ENCODE measurements around the gene MAP1LC3B. TPM values are rescaled to one million over a fixed set of nuclear protein-coding genes. Genes with fewer than 3 reads are reported as not detected.

Gene MAP1LC3B
- total RNA-seq, 1 experiment from 2014 or later = 74.7 TPM

DNA sequence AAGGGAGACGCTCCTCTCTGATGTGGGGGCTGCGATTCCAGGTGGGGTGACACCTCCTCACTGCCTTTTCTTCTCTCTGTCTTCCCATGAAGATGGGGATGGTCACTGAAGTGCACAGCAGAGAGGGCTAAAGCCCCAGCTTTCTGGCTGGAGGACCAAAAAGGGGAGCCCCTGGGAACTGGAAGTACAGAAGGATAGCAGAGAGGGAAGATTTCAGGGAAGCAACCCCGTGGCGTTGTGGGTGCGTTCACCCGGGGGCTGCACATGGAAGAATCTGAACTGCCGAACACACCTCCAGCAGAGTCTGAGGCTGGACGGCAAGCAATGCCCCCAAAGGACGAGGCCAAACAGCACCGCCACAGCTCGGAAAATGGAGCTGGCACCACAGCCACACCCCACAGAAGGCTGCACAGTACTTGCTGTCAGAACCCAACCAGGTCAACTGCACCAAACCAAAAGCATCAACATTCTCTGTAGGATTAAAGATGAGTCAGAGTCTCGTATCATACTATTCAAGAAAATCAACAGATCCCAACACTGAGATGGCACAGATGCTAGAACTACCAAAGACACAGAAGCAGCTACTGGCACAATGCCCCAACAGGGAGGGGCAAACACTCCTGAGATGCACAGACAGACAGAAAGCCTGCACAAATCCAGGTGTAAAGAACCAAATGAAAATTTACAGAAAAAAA lies 49.9 kb downstream of the MAP1LC3B start:
- no peak for TF ChIP-seq EZH2 (IDR thresholded peaks at IDR 0.05; ENCODE audit: borderline replicate concordance, low read depth, low read length, poor library complexity, severe bottlenecking)
- TF ChIP-seq, protein P1, sequence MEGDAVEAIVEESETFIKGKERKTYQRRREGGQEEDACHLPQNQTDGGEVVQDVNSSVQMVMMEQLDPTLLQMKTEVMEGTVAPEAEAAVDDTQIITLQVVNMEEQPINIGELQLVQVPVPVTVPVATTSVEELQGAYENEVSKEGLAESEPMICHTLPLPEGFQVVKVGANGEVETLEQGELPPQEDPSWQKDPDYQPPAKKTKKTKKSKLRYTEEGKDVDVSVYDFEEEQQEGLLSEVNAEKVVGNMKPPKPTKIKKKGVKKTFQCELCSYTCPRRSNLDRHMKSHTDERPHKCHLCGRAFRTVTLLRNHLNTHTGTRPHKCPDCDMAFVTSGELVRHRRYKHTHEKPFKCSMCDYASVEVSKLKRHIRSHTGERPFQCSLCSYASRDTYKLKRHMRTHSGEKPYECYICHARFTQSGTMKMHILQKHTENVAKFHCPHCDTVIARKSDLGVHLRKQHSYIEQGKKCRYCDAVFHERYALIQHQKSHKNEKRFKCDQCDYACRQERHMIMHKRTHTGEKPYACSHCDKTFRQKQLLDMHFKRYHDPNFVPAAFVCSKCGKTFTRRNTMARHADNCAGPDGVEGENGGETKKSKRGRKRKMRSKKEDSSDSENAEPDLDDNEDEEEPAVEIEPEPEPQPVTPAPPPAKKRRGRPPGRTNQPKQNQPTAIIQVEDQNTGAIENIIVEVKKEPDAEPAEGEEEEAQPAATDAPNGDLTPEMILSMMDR (conservative IDR thresholded peaks at IDR 0.05; ENCODE audit: low read depth, low read length) = no peak
- no peaks in the 10 kb centered on the region for H3K4me1 ChIP-seq (ENCODE audit: insufficient read depth, low read length, poor library complexity, severe bottlenecking)

DNA sequence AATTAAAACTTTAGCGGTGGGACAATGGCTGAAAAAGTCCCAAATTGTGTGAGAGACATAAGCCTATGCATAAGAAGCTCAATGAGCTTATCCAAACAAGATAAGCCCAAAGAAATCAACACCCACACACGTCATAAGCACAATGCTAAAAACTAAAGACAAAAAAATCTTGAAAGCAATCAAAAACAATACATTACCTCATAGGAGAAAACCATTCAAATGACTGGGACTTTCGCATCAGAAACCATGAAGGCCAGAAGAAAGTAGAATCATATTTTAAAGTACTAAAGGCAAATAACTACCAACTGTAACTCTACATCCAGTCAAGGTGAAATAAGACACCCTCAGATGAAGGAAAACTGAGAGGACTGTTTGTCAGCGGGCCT lies 50.4 kb downstream of the MAP1LC3B start:
- H3K4me3 ChIP-seq (ENCODE audit: low read depth, low read length, poor library complexity, severe bottlenecking) = no peak overlapping the region
- no peaks in the 10 kb centered on the region for H3K4me1 ChIP-seq (ENCODE audit: insufficient read depth, low read length, poor library complexity, severe bottlenecking)
- TF ChIP-seq, protein P1 (conservative IDR thresholded peaks at IDR 0.05; ENCODE audit: low read depth, low read length) = no peak
- TF ChIP-seq EZH2 (IDR thresholded peaks at IDR 0.05; ENCODE audit: borderline replicate concordance, low read depth, low read length, poor library complexity, severe bottlenecking) = no peak
- H3K27ac ChIP-seq (ENCODE audit: low read depth, low read length, poor library complexity, severe bottlenecking) = no peak overlapping the region
- H3K36me3 ChIP-seq (ENCODE audit: insufficient read depth, low read length, poor library complexity, severe bottlenecking) = peaks cover 25% of the 10 kb centered on the region
- POLR2A ChIA-PET (ENCODE audit: low non-redundant PET) = no interaction called here
- intact Hi-C loops (cut with micrococcal nuclease; ENCODE audit: unreplicated experiment) = no loop called here
- H3K27me3 ChIP-seq (replicated peaks; ENCODE audit: insufficient read depth, low read depth, low read length, poor library complexity) = no peaks in the 10 kb centered on the region
- CTCF ChIA-PET = no interaction called here
- no peak for DNase-seq (ENCODE audit: low spot score)
- BruUV-seq (replicated peaks) = no TSS peak
- H3K9me3 ChIP-seq (ENCODE audit: low read depth, low read length, poor library complexity, severe bottlenecking) = no peaks in the 10 kb centered on the region

More for the DNA sequence above, 49.9 kb downstream of the MAP1LC3B start:
- BruUV-seq (replicated peaks) = no TSS peak
- DNase-seq (ENCODE audit: low spot score) = peak; percentile 36
- ChIA-PET CTCF (no interaction called here), POLR2A (ENCODE audit: low non-redundant PET) (no interaction called here)
- Histone ChIP-seq H3K9me3 (ENCODE audit: low read depth, low read length, poor library complexity, severe bottlenecking) (no peaks in the 10 kb centered on the region), H3K36me3 (ENCODE audit: insufficient read depth, low read length, poor library complexity, severe bottlenecking) (peaks cover 20% of the 10 kb centered on the region), H3K4me3 (ENCODE audit: low read depth, low read length, poor library complexity, severe bottlenecking) (no peak overlapping the region), H3K27ac (ENCODE audit: low read depth, low read length, poor library complexity, severe bottlenecking) (no peak overlapping the region), H3K27me3 (replicated peaks; ENCODE audit: insufficient read depth, low read depth, low read length, poor library complexity) (no peaks in the 10 kb centered on the region)
- intact Hi-C loops (cut with micrococcal nuclease; ENCODE audit: unreplicated experiment) = no loop called here

DNA sequence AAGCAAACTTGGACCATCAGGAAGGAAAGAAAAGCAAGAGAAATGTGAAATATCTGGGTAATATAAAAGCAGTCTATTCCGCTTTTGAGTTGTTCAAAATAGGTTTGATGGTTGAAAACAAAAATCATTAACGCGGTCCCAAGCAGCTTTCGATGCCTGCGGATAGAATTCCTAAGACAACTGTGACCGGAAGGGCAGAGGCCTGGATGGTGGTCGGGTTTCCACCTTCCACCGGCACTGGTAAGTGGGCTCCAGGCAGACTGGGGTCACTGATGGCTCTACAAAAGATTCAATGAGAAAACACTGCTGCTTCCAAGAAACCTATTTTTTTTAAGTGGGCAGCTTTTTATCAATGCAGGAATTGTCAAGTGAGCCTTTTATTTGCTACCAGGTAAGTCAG lies 50.9 kb downstream of the MAP1LC3B start:
- Histone ChIP-seq H3K4me1 (ENCODE audit: insufficient read depth, low read length, poor library complexity, severe bottlenecking) (no peaks in the 10 kb centered on the region), H3K27me3 (replicated peaks; ENCODE audit: insufficient read depth, low read depth, low read length, poor library complexity) (no peaks in the 10 kb centered on the region), H3K4me3 (ENCODE audit: low read depth, low read length, poor library complexity, severe bottlenecking) (no peak overlapping the region), H3K9me3 (ENCODE audit: low read depth, low read length, poor library complexity, severe bottlenecking) (no peaks in the 10 kb centered on the region), H3K36me3 (ENCODE audit: insufficient read depth, low read length, poor library complexity, severe bottlenecking) (peaks cover 28% of the 10 kb centered on the region), H3K27ac (ENCODE audit: low read depth, low read length, poor library complexity, severe bottlenecking) (no peak overlapping the region)
- intact Hi-C loops (cut with micrococcal nuclease; ENCODE audit: unreplicated experiment) = no loop called here
- BruUV-seq (replicated peaks) = no TSS peak
- DNase-seq (ENCODE audit: low spot score) = no peak
- CTCF ChIA-PET = no interaction called here
- TF ChIP-seq, protein P1 (conservative IDR thresholded peaks at IDR 0.05; ENCODE audit: low read depth, low read length) = no peak
- no peak for TF ChIP-seq EZH2 (IDR thresholded peaks at IDR 0.05; ENCODE audit: borderline replicate concordance, low read depth, low read length, poor library complexity, severe bottlenecking)
- POLR2A ChIA-PET (ENCODE audit: low non-redundant PET) = no interaction called here

Measured in A673 (cell line).